ENCODE measurements around the gene CNTLN.

GRCh38 chr9:17225407-17225806, 90.6 kb downstream of the CNTLN start:
- TF ChIP-seq CTCF (CRISPR knock-in tag; IDR thresholded peaks at IDR 0.05) (no peak), HMG20A (CRISPR knock-in tag; IDR thresholded peaks at IDR 0.05; ENCODE audit: borderline replicate concordance) (no peak), ZNF496 (CRISPR knock-in tag; IDR thresholded peaks at IDR 0.05; ENCODE audit: insufficient replicate concordance) (no peak), FOXP4 (CRISPR knock-in tag; IDR thresholded peaks at IDR 0.05) (no peak), POLR2A (IDR thresholded peaks at IDR 0.05; ENCODE audit: insufficient read depth in 1 of 2, low read depth in 2 of 2, low read length in 2 of 2) (no peak), ZNF720 (CRISPR knock-in tag; IDR thresholded peaks at IDR 0.05) (no peak), SMC3 (IDR thresholded peaks at IDR 0.05; ENCODE audit: low read length) (no peak), ZNF777 (CRISPR knock-in tag; IDR thresholded peaks at IDR 0.05) (no peak), GABPB1 (CRISPR knock-in tag; IDR thresholded peaks at IDR 0.05) (no peak), ZHX1 (CRISPR knock-in tag; IDR thresholded peaks at IDR 0.05; ENCODE audit: low read depth) (no peak), TBX3 (IDR thresholded peaks at IDR 0.05; ENCODE audit: borderline replicate concordance) (no peak)
